Aorta (tissue), 5 donors: Measurements from ENCODE around the gene NEDD8. TPM values are rescaled to one million over a fixed set of nuclear protein-coding genes. Genes with fewer than 3 reads are reported as not detected.
A peak's percentile ranks its signal among the peaks of the same experiment; 100 is the strongest.

ENCODE experiments used
- ATAC-seq: fragments of 200-7000 bp; cut with Tn5 transposase; one replicate; pipeline ENCODE4 v1.9.1; 2022; ENCODE audit warnings: moderate library complexity; ENCODE audit not compliant: low FRiP score
- DNase-seq, 2 donors: peaks; one replicate each; pipeline ENCODE4 v3.0.0-alpha.2; 2020
- H3K27ac ChIP-seq, 2 donors: one replicate each; pipeline ENCODE4 v1.5.1; 2013; ENCODE audit warnings: low read length in 2 of 2, mild to moderate bottlenecking in 2 of 2, moderate library complexity in 2 of 2, control low read depth in 1 of 2, inconsistent platforms in 1 of 2, low read depth in 1 of 2
- H3K27me3 ChIP-seq, 2 donors: one replicate each; pipeline ENCODE4 v1.6.1; 2013; ENCODE audit warnings: control low read depth in 1 of 2, low read length in 1 of 2, mild to moderate bottlenecking in 1 of 2, moderate library complexity in 1 of 2; ENCODE audit not compliant: insufficient read depth in 2 of 2, control insufficient read depth in 1 of 2
- H3K36me3 ChIP-seq, 2 donors: one replicate each; pipeline ENCODE4 v1.6.1; 2013; ENCODE audit warnings: control low read depth in 1 of 2, low read length in 1 of 2, mild to moderate bottlenecking in 1 of 2; ENCODE audit not compliant: insufficient read depth in 2 of 2, control insufficient read depth in 1 of 2
- H3K4me1 ChIP-seq, 2 donors: one replicate each; pipeline ENCODE4 v1.6.1; 2013; ENCODE audit warnings: low read length in 2 of 2, control low read depth in 1 of 2, mild to moderate bottlenecking in 1 of 2, moderate library complexity in 1 of 2; ENCODE audit not compliant: insufficient read depth in 2 of 2, control insufficient read depth in 1 of 2
- H3K4me3 ChIP-seq, 2 donors: one replicate each; pipeline ENCODE4 v1.5.1; 2013; ENCODE audit warnings: low read length in 2 of 2, control low read depth in 1 of 2, mild to moderate bottlenecking in 1 of 2
- H3K9me3 ChIP-seq: one replicate; pipeline ENCODE4 v1.6.1; 2013; ENCODE audit warnings: mild to moderate bottlenecking, low read length; ENCODE audit not compliant: control insufficient read depth
- WGBS, 2 donors: extraction: QIAGEN DNeasy Blood & Tissue Kit; methylation state at CpG; one replicate each; pipeline ENCODE4 v1.1.7; 2013; 5-methylcytosine and 5-hydroxymethylcytosine counted together
- intact Hi-C, 2 donors: fragments of 100-400 bp; cut with DNase I; formaldehyde crosslinking; loops; one replicate each; pipeline versions ENCODE4 v1.14.2 to v1.15.0; 2022
- polyA plus RNA-seq, 2 donors: library from polyadenylated mRNA; stranded (reverse); fragments of 200-250 nt; gene quantifications; one replicate each; pipeline ENCODE4 v1.2.3, GENCODE V29; 2013
- total RNA-seq, 2 donors: library from RNA; stranded (reverse); fragmentation: NEBNext Ultra II Directional; extraction: Animal tissue kit (Norgen Biotek cat#: 25700); gene quantifications; one replicate each; pipeline ENCODE4 v1.2.1, GENCODE V29; 2021
- donor health status: healthy with polysubstance abuse.
- donor health status: Bipolar disorder and iron deficiency.
- donor health status: DM: no; HTN: no; CAD: no.
- donor health status: DM: no; HTN: no; CAD: no.
- donor health status: DM: yes; HTN: yes; CAD: no.

The NEDD8 gene
- total and polyA plus RNA-seq, 4 donors = 122 to 345 (median 172) TPM

DNA sequence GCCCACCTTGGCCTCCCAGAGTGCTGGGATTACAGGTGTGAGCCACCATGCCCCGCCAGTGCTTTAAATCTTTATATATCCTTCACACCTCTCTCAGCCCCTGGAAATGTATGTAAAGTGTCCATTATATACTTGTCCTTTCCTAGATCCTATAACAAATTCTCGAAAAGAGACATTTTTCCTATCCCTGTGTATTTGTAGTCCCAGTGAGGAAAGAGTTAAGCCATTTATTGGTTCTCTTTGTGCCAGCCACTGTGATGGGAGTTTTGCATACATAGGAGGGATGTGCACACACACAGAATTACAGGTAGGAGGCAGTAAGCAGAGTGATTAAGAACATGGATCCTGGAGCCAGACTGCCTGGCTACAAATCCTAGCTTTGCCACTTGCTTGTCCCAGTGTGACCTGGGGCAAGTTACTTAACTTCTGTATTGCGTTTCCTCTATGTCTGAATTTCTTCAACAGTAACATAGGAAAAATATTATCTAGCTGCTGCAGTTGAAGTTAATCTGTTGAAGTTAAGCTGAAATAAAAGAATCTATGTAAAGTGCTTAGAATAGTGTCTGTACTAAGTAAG lies 41.3 kb upstream of the NEDD8 start:
- H3K36me3 ChIP-seq = no peaks in the 10 kb centered on the region
- no peak overlapping the region for H3K4me3 ChIP-seq
- no peaks in the 10 kb centered on the region for H3K9me3 ChIP-seq
- DNase-seq = no peak
- H3K27me3 ChIP-seq = no peaks in the 10 kb centered on the region
- no peaks in the 10 kb centered on the region for H3K4me1 ChIP-seq
- no peak for ATAC-seq
- H3K27ac ChIP-seq = no peak overlapping the region
- intact Hi-C loops = no loop called here
- 82 to 91% methylated on average over 3 of the region's 3 CpGs for WGBS, 2 donors

DNA sequence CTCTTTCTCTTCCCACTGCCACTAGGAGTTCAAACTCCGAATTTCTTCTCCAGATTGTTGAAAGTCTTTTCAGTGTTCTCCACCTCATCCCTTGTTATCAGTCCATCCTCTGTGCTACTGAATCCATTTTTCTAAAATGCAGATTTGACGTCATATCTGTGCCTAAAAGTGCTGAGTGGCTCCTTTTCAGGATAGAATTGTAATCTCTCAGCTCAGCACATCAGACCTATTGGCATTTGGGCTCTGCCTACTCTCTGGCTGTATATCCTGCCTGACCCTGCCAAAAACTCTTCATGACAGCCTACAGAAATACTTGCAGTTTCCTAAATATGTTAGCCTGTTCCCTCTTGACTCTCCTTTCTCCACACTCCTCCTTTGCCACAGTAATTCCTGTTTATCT lies 40.3 kb upstream of the NEDD8 start:
- 92 to 94% methylated on average over 2 of the region's 2 CpGs for WGBS, 2 donors
- DNase-seq = no peak
- no peak overlapping the region for H3K4me3 ChIP-seq
- no peak for ATAC-seq
- no peaks in the 10 kb centered on the region for H3K27me3 ChIP-seq
- H3K27ac ChIP-seq = no peak overlapping the region
- intact Hi-C loops = no loop called here
- H3K36me3 ChIP-seq = peaks cover 0 to 2% of the 10 kb centered on the region in 2 donors
- no peaks in the 10 kb centered on the region for H3K9me3 ChIP-seq
- H3K4me1 ChIP-seq = no peaks in the 10 kb centered on the region

- H3K27ac ChIP-seq = peak overlapping the region in 1 of 2 donors; percentile 30
- DNase-seq (no peak), ATAC-seq (no peak)
- intact Hi-C loops = loop anchor here in 1 of 2 donors (1.0 kb wide), 1 partner anchor 29 kb away; no protein-coding TSS in a partner anchor
- no peaks in the 10 kb centered on the region for H3K9me3 ChIP-seq
- peaks cover 0 to 2% of the 10 kb centered on the region in 2 donors for H3K36me3 ChIP-seq
- WGBS, 2 donors = 23 to 26% methylated on average over 3 of the region's 3 CpGs
- peak overlapping the region in 1 of 2 donors; percentile 54 for H3K4me3 ChIP-seq
- H3K27me3 ChIP-seq = no peaks in the 10 kb centered on the region
- no peaks in the 10 kb centered on the region for H3K4me1 ChIP-seq
Observed at GRCh38 chr14:24271834-24272263, 39.7 kb upstream of the NEDD8 start.

DNA sequence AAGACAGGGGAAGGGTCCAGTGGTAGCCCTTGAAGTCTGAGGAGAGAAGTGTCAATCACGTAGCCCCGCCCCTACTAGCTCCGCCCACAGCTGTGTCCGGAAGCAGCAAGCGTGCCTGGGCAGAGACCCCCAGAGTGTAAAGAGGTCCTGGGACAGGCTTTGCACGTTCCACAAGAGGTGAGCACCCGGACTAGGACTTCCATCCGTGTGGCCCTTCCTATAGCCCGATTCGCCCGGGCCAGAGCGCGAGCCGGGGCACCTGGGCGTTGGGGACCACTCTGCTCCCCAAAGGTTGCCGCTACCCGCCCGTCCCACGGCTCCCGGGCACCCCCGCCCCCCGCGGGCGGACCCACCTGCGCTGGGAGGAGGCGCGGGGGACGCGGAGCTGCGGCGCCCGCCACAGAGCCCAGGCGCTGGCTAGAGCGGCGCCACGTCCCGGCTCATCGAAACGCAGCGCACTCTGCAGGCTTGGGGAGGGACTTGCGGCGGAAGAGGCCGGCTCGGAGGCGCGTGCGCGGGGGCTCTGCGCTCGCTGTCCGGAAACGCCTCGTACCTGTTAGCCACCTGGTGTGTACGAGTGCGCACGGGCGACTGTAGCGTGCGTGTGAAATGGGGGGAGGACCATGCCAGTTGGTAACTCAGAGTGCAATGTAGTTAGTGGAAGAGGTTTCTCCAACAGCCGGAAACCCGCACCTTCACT lies 39.1 kb upstream of the NEDD8 start, which contains the start of gene RABGGTA:
Gene RABGGTA, minus strand, starts transcription at position 464 of the 700 bp plus-strand sequence. CDS start 482 bp downstream, outside the sequence.
- no peaks in the 10 kb centered on the region for H3K27me3 ChIP-seq
- DNase-seq (peak; percentile 93 to 96), ATAC-seq (peak; percentile 95)
- WGBS, 2 donors = 0 to 1% methylated on average over 51 to 61 of the region's 61 CpGs
- H3K36me3 ChIP-seq = peaks cover 0 to 2% of the 10 kb centered on the region in 2 donors
- H3K4me3 ChIP-seq = peak within 1 kb of the TSS; percentile 54 to 64
- peak within 1 kb of the TSS; percentile 58 to 79 for H3K27ac ChIP-seq
- no peaks in the 10 kb centered on the region for H3K4me1 ChIP-seq
- intact Hi-C loops = loop anchor here in 1 of 2 donors (1.0 kb wide), 1 partner anchor 28 kb away; no protein-coding TSS in a partner anchor
- no peaks in the 10 kb centered on the region for H3K9me3 ChIP-seq

DNA sequence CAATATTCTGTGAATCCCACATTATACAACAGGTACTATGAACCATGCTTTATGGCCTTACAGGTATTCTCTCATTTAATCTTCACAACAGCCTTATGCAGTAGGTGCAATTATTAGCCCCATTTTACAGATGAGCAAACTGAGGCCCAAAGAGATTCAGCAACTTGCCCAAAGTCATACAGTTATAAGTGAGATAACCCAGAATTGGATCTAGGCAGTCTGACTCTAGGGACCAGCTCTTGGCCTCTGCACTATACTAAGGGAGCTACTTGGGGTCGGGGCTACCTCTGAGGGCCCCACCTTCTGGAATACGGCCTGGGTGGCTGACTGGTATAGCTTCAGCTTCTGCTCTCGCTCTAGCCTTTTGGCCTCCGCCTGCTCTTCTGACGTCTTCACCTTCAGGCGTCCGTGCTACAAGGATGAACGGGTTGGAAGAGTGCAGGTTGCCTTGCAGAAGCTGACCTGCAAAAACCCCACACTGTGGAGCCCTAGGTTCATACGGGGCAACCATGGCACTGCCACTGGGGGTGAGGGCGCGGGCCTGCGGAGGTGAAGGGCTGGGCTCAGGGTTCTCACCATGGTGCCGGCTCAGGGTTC lies 38.5 kb upstream of the NEDD8 start:
- intact Hi-C loops = loop anchor here in 1 of 2 donors (1.0 kb wide), 1 partner anchor 27 kb away; no protein-coding TSS in a partner anchor
- H3K36me3 ChIP-seq = peaks cover 0 to 2% of the 10 kb centered on the region in 2 donors
- peak overlapping the region; percentile 54 to 64 for H3K4me3 ChIP-seq
- H3K4me1 ChIP-seq = no peaks in the 10 kb centered on the region
- H3K9me3 ChIP-seq = no peaks in the 10 kb centered on the region
- DNase-seq (no peak), ATAC-seq (no peak)
- 12 to 15% methylated on average over 13 of the region's 13 CpGs for WGBS, 2 donors
- H3K27ac ChIP-seq = peak overlapping the region in 1 of 2 donors; percentile 79
- H3K27me3 ChIP-seq = no peaks in the 10 kb centered on the region

- DNase-seq (no peak), ATAC-seq (no peak)
- H3K36me3 ChIP-seq = peaks cover 0 to 4% of the 10 kb centered on the region in 2 donors
- no peaks in the 10 kb centered on the region for H3K27me3 ChIP-seq
- no peak overlapping the region for H3K27ac ChIP-seq
- no peak overlapping the region for H3K4me3 ChIP-seq
- WGBS, 2 donors = 93 to 94% methylated on average over 14 of the region's 14 CpGs
- intact Hi-C loops = no loop called here
- no peaks in the 10 kb centered on the region for H3K9me3 ChIP-seq
- no peaks in the 10 kb centered on the region for H3K4me1 ChIP-seq
Observed at GRCh38 chr14:24269910-24270536, 37.9 kb upstream of the NEDD8 start.

- Histone ChIP-seq H3K9me3 (no peaks in the 10 kb centered on the region), H3K4me3 (no peak overlapping the region), H3K27me3 (no peaks in the 10 kb centered on the region), H3K36me3 (peaks cover 0 to 4% of the 10 kb centered on the region in 2 donors), H3K4me1 (no peaks in the 10 kb centered on the region), H3K27ac (no peak overlapping the region)
- ATAC-seq = no peak
- 94 to 95% methylated on average over 8 of the region's 8 CpGs for WGBS, 2 donors
- DNase-seq = peak in 1 of 2 donors; percentile 56
- intact Hi-C loops = no loop called here
Observed at GRCh38 chr14:24269368-24269767, 37.2 kb upstream of the NEDD8 start.

GRCh38 chr14:24268225-24268624 lies 36.1 kb upstream of the NEDD8 start:
- 89 to 91% methylated on average over 9 of the region's 9 CpGs for WGBS, 2 donors
- intact Hi-C loops = no loop called here
- ATAC-seq = no peak
- Histone ChIP-seq H3K9me3 (no peaks in the 10 kb centered on the region), H3K27ac (no peak overlapping the region), H3K4me1 (no peaks in the 10 kb centered on the region), H3K36me3 (peaks cover 0 to 4% of the 10 kb centered on the region in 2 donors), H3K27me3 (no peaks in the 10 kb centered on the region), H3K4me3 (no peak overlapping the region)
- DNase-seq = peak in 1 of 2 donors; percentile 39
